ENCODE measurements around the gene GATA6.
A peak's percentile ranks its signal among the peaks of the same experiment; 100 is the strongest.

The GATA6 gene

DNA sequence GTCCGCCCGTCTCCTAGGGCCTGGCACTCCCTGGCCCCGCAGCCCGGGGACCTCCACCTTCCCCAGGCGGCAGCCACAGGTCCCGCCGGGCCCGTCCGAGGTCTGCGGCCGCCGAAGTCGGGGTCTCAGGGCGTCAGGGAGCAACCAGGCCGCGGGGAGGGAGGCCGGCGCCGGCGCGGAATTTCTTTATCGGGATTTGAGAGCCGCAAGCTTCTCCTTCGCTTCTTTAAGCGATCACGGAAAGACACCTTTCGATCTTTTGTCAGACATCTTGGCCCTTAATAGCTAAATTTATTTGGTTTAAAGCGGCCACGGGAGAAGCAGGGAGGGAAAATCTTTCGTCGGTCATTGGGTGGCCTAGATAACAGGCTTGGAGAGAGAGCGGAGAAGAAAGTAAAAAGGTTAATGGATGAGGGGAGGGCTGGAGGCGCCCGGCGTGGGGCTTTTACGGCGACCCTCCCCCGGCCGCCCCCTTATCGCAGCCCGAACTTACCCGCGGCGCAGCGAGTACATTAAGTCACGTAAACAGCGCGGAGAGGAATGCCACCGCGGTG, 4.3 kb upstream of the GATA6 start:
- H3K27me3 ChIP-seq: peaks cover 48 to 63% (median 57%) of the 10 kb centered on the region in 11 experiments
- no peak for TF ChIP-seq Cebpa-rat (IDR thresholded peaks at IDR 0.05)
- peaks cover 12 to 31% (median 23%) of the 10 kb centered on the region in 11 experiments; a peak in 19 of 22 replicates for H3K9me3 ChIP-seq (replicated peaks in 1 of 11)
- peaks cover 0 to 12% (median 9%) of the 10 kb centered on the region in 11 experiments; a peak in 7 of 22 replicates for H4K20me1 ChIP-seq
- H3K36me3 ChIP-seq: no peaks in the 10 kb centered on the region
- H3K27ac ChIP-seq: no peak overlapping the region
- H3K4me2 ChIP-seq: no peak overlapping the region
- H3K4me3 ChIP-seq: no peak overlapping the region
- peaks cover 3 to 12% (median 8%) of the 10 kb centered on the region in 10 experiments; a peak in 16 of 20 replicates for H3K4me1 ChIP-seq
- H3K9ac ChIP-seq: no peak overlapping the region

- TF ChIP-seq Cebpa-rat (IDR thresholded peaks at IDR 0.05): no peak
- H3K36me3 ChIP-seq: no peaks in the 10 kb centered on the region
- no peak overlapping the region for H3K9ac ChIP-seq
- peaks cover 48 to 66% (median 57%) of the 10 kb centered on the region in 11 experiments for H3K27me3 ChIP-seq
- H3K4me1 ChIP-seq: peaks cover 3 to 12% (median 8%) of the 10 kb centered on the region in 10 experiments; a peak in 16 of 20 replicates
- H3K9me3 ChIP-seq (replicated peaks in 1 of 11): peaks cover 12 to 31% (median 23%) of the 10 kb centered on the region in 11 experiments; a peak in 19 of 22 replicates
- H4K20me1 ChIP-seq: peaks cover 0 to 12% (median 9%) of the 10 kb centered on the region in 11 experiments; a peak in 7 of 22 replicates
- H3K4me3 ChIP-seq: no peak overlapping the region
- no peak overlapping the region for H3K4me2 ChIP-seq
- H3K27ac ChIP-seq: no peak overlapping the region
These were observed 3.8 kb upstream of the GATA6 start for GRCh38 chr18:22165603-22166068.

GRCh38 chr18:22166069-22166950, 3.1 kb upstream of the GATA6 start:
- Histone ChIP-seq H3K4me1 (peaks cover 6 to 18% (median 13%) of the 10 kb centered on the region in 10 experiments; a peak in 19 of 20 replicates), H4K20me1 (peaks cover 0 to 15% (median 9%) of the 10 kb centered on the region in 11 experiments; a peak in 10 of 22 replicates), H3K4me3 (no peak overlapping the region; a peak in 1 of 20 replicates), H3K27me3 (peaks cover 48 to 73% (median 61%) of the 10 kb centered on the region in 11 experiments), H3K27ac (no peak overlapping the region), H3K9ac (no peak overlapping the region), H3K4me2 (no peak overlapping the region), H3K9me3 (replicated peaks in 1 of 11) (peaks cover 12 to 33% (median 24%) of the 10 kb centered on the region in 11 experiments; a peak in 19 of 22 replicates), H3K36me3 (no peaks in the 10 kb centered on the region; a peak in 1 of 22 replicates)
- TF ChIP-seq Cebpa-rat (IDR thresholded peaks at IDR 0.05): no peak

- Histone ChIP-seq H3K4me1 (peaks cover 6 to 18% (median 14%) of the 10 kb centered on the region in 10 experiments; a peak in 19 of 20 replicates), H3K36me3 (peaks cover 0 to 3% (median 0%) of the 10 kb centered on the region in 11 experiments; a peak in 1 of 22 replicates), H3K9ac (no peak overlapping the region), H4K20me1 (peaks cover 0 to 22% (median 9%) of the 10 kb centered on the region in 11 experiments; a peak in 10 of 22 replicates), H3K9me3 (replicated peaks in 1 of 11) (peaks cover 12 to 39% (median 27%) of the 10 kb centered on the region in 11 experiments; a peak in 19 of 22 replicates), H3K27ac (no peak overlapping the region), H3K4me2 (no peak overlapping the region), H3K27me3 (peaks cover 48 to 73% (median 61%) of the 10 kb centered on the region in 11 experiments), H3K4me3 (peak overlapping the region in 1 of 10 experiments; percentile 7; a peak in 1 of 20 replicates)
- no peak for TF ChIP-seq Cebpa-rat (IDR thresholded peaks at IDR 0.05)
These were observed 2.3 kb upstream of the GATA6 start for GRCh38 chr18:22167091-22167470.

DNA sequence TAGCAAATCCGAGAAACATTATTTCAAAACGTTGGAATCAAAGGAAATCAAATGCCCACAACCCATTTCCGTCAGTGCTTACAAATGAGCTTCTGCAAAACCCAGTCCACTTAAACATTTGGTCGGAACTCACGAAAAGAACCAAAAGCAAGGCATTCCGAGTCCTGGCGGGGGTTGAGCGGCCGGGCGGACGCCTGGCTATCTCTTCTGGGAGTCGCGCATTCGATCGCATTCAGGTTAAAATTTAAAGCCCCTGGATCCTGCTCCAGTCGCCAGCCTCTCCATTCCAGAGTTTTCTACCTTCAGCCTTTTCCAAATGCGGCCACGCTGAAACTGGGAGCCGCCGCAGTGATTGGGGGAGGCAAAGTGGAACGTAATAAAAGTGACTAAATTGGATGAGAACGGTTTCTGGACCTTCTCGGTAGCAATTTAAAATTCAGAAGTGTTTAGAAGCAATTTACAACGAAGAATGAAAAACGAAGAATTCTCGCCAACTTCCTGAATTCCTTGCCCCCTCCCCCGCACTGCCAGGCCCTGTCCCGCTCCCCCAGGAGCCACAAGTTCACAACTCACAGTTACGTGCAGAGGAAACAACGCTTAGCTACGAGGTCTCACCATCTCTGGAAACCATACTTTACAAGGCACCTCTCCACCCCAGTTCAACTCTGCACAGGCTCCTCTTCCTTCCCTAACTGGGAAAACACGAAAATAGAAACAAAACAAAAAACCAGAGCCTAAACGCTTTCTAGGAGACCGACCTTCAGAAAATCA, 1.7 kb upstream of the GATA6 start:
- Histone ChIP-seq H3K4me1 (peaks cover 6 to 18% (median 16%) of the 10 kb centered on the region in 10 experiments; a peak in 19 of 20 replicates), H3K27me3 (peaks cover 48 to 73% (median 61%) of the 10 kb centered on the region in 11 experiments), H4K20me1 (peaks cover 0 to 28% (median 9%) of the 10 kb centered on the region in 11 experiments; a peak in 11 of 22 replicates), H3K9ac (no peak overlapping the region), H3K4me2 (peak overlapping the region in 10 of 11 experiments; percentile 21 to 99 (median 90); a peak in 16 of 22 replicates), H3K9me3 (replicated peaks in 1 of 11) (peaks cover 12 to 39% (median 27%) of the 10 kb centered on the region in 11 experiments; a peak in 19 of 22 replicates), H3K4me3 (peak overlapping the region in 4 of 10 experiments; percentile 7 to 81 (median 44); a peak in 4 of 20 replicates), H3K36me3 (peaks cover 0 to 7% (median 0%) of the 10 kb centered on the region in 11 experiments; a peak in 2 of 22 replicates), H3K27ac (no peak overlapping the region)
- TF ChIP-seq Cebpa-rat (IDR thresholded peaks at IDR 0.05): no peak

DNA sequence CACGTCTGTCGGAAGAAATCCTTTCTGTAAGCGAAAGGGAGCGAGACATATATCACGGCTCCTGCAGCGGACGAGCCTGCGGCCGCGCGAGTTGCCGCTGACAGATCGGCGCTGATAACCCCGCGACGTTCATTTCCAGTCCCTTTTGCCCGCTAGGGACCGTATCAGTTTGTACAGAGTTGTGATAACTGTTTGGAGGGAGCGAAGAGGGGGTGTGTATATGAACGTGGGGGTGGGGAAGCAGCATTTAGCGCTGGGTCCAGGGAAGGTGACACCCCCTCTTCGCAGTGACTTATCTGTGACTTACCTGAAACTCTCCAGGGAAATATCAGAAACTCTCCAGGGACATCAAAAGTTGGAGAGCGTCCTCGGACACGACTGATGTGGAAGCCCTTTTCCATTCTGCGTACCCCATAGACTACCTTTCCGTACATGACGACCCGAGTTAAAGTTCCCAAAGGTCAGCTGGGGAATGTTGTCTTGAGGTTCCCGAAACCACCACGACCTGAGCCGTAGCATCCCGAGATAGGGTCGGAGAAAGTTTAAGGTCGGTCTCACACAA, 948 bp upstream of the GATA6 start:
- peak overlapping the region; percentile 82 to 99 (median 96) for H3K4me2 ChIP-seq
- peak overlapping the region; percentile 80 to 95 (median 91); a peak in 19 of 20 replicates for H3K4me3 ChIP-seq
- no peak for TF ChIP-seq Cebpa-rat (IDR thresholded peaks at IDR 0.05)
- peaks cover 6 to 18% (median 16%) of the 10 kb centered on the region in 10 experiments; a peak in 19 of 20 replicates for H3K4me1 ChIP-seq
- peaks cover 48 to 70% (median 59%) of the 10 kb centered on the region in 11 experiments for H3K27me3 ChIP-seq
- H3K27ac ChIP-seq: no peak overlapping the region
- peaks cover 0 to 7% (median 0%) of the 10 kb centered on the region in 11 experiments; a peak in 2 of 22 replicates for H3K36me3 ChIP-seq
- peaks cover 0 to 35% (median 12%) of the 10 kb centered on the region in 11 experiments; a peak in 11 of 22 replicates for H4K20me1 ChIP-seq
- no peak overlapping the region for H3K9ac ChIP-seq
- peaks cover 12 to 39% (median 27%) of the 10 kb centered on the region in 11 experiments; a peak in 19 of 22 replicates for H3K9me3 ChIP-seq (replicated peaks in 1 of 11)

DNA sequence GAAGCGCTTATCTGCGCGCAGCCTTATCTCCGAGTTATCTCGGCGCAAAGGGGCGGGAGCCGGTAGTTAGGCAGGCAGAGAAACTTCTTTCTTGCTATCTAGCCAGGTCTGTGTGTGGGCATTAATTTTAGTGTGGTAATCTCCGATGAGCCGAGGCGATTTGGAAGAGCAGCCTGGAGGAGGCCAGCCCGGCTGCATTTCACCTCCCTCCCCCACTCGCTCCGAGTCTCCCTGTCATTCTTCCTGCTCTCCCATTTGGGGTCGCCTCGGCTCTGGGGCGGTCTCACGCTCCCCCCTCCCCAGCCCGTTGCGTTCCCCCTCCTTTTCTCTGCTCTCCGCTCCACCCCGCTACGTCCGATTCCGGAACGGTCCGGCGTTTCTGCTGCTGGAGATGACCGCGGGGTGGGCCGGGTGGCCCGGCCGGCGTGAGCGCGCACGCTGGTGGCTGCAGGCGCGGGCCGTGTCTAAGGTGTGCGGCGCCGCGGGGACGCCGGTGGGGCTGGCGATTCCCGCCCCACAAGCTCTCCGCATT, 566 bp downstream of the GATA6 start:
- H3K4me1 ChIP-seq: peaks cover 10 to 28% (median 18%) of the 10 kb centered on the region in 10 experiments
- peaks cover 0 to 41% (median 12%) of the 10 kb centered on the region in 11 experiments; a peak in 12 of 22 replicates for H4K20me1 ChIP-seq
- H3K27me3 ChIP-seq: peaks cover 37 to 55% (median 44%) of the 10 kb centered on the region in 11 experiments
- H3K27ac ChIP-seq: peak overlapping the region in 10 of 11 experiments; percentile 30 to 81 (median 76); a peak in 20 of 22 replicates
- no peak for TF ChIP-seq Cebpa-rat (IDR thresholded peaks at IDR 0.05)
- H3K36me3 ChIP-seq: peaks cover 0 to 7% (median 0%) of the 10 kb centered on the region in 11 experiments; a peak in 2 of 22 replicates
- peaks cover 12 to 35% (median 27%) of the 10 kb centered on the region in 11 experiments; a peak in 19 of 22 replicates for H3K9me3 ChIP-seq (replicated peaks in 1 of 11)
- peak overlapping the region; percentile 82 to 99 (median 96) for H3K4me2 ChIP-seq
- peak overlapping the region; percentile 65 to 87 (median 80) for H3K9ac ChIP-seq
- peak overlapping the region; percentile 80 to 95 (median 91) for H3K4me3 ChIP-seq

Measured in BLaER1 treated with 17β-estradiol and CSF1 and Interleukin-3, amounts not matched to agents 10 nM and 100 nM (cell line).